SU-DHL-6 (cell line): ENCODE measurements around the gene MIEF1.

Experiments
- H2AFZ ChIP-seq: fragments of 200-600 bp; sonication (generic); 2 replicates; pipeline ENCODE4 v1.6.1; 2014; ENCODE audit warnings: low read depth, mild to moderate bottlenecking, moderate library complexity, mixed read lengths, antibody characterized with exemption, low read length; ENCODE audit not compliant: severe bottlenecking
- H3F3A ChIP-seq: fragments of 200-600 bp; shearing (Covaris generic); 2 replicates; pipeline ENCODE4 v1.6.0; 2016; ENCODE audit warnings: antibody characterized with exemption, mild to moderate bottlenecking; ENCODE audit not compliant: insufficient read depth
- H3K27ac ChIP-seq: fragments of 200-600 bp; sonication (generic); 2 replicates; pipeline ENCODE4 v1.5.1; 2016; ENCODE audit warnings: low read depth, mild to moderate bottlenecking, low read length, moderate library complexity, mixed read lengths
- H3K27me3 ChIP-seq: fragments of 200-600 bp; sonication (generic), shearing (Covaris generic); 2 replicates; pipeline ENCODE4 v1.6.0; 2014; ENCODE audit warnings: mild to moderate bottlenecking, low read length
- H3K36me3 ChIP-seq: fragments of 200-600 bp; sonication (generic); 2 replicates; pipeline ENCODE4 v1.6.1; 2014; ENCODE audit warnings: mild to moderate bottlenecking, low read length, mixed read lengths
- H3K4me2 ChIP-seq: fragments of 300-600, 200-600 bp; shearing (Covaris generic), sonication (generic); 2 replicates; pipeline ENCODE4 v1.6.0; 2014; ENCODE audit warnings: low read length, low read depth, mild to moderate bottlenecking; ENCODE audit not compliant: poor library complexity, severe bottlenecking
- H3K4me3 ChIP-seq: fragments of 200-600 bp; sonication (generic); 2 replicates; pipeline ENCODE4 v1.5.1; 2014; ENCODE audit warnings: antibody characterized with exemption, low read length, mild to moderate bottlenecking, mixed read lengths; ENCODE audit not compliant: insufficient read depth, poor library complexity, severe bottlenecking
- H3K79me2 ChIP-seq: fragments of 200-600 bp; sonication (generic); 2 replicates; pipeline ENCODE4 v1.6.1; 2014; ENCODE audit warnings: mild to moderate bottlenecking, low read length, moderate library complexity; ENCODE audit not compliant: insufficient read depth
- H3K9ac ChIP-seq: fragments of 200-600 bp; sonication (generic); 2 replicates; pipeline ENCODE4 v1.7.0; 2014; ENCODE audit warnings: mild to moderate bottlenecking, low read length
- H3K9me2 ChIP-seq: fragments of 200-600 bp; sonication (generic); replicated peaks from 2 replicates; pipeline ENCODE4 v1.6.1; 2014; ENCODE audit warnings: low read length; ENCODE audit not compliant: insufficient read depth
- H3K9me3 ChIP-seq: fragments of 200-600 bp; sonication (generic); 2 replicates; pipeline ENCODE4 v1.6.1; 2014; ENCODE audit warnings: low read length, mixed read lengths; ENCODE audit not compliant: insufficient read depth
- H4K20me1 ChIP-seq: fragments of 200-600 bp; sonication (generic); 2 replicates; pipeline ENCODE4 v1.6.1; 2014; ENCODE audit warnings: low read depth, mild to moderate bottlenecking, antibody characterized with exemption, low read length, moderate library complexity, mixed read lengths
- EZH2phosphoT487 ChIP-seq: fragments of 200-600 bp; sonication (generic), shearing (Covaris generic); conservative IDR thresholded peaks from 2 replicates; pipeline ENCODE4 v1.6.1; 2018; ENCODE audit warnings: mild to moderate bottlenecking, antibody characterized with exemption, low read length, moderate library complexity, mixed read lengths
- TF ChIP-seq, protein P1 (sequence below): fragments of 200-600 bp; sonication (generic); IDR thresholded peaks from one replicate; pipeline ENCODE4 v1.5.1; 2017; ENCODE audit warnings: antibody characterized with exemption, mild to moderate bottlenecking, low read length, moderate library complexity; ENCODE audit not compliant: insufficient read depth, poor library complexity, severe bottlenecking

MIEF1 gene

DNA sequence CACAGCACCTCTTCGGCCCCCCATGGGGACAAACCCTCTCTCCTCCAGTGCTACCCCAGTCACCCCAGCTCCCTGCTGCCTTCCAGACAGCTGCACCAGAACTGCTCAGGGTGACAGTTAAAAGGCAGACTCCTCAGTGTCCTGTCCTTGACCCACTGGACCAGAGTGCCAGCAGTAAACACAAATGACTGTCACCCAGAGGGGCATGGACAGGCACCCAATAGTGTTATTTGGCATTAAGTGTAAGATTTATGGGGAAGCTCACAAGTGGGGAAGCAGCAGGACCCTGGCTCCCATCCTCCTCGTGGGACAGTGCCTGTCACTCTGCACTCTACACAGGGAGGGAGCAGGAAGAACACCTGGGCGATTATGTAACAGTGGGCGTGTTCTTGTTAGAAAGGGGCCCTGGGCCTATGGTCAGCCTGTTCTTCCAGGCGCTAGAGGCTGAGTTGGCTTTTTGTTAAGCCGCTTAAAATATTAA, 25.4 kb downstream of the MIEF1 start:
- Histone ChIP-seq H3K9me3 (no peaks in the 10 kb centered on the region), H3F3A (peaks cover 75% of the 10 kb centered on the region), H2AFZ (no peak overlapping the region), H4K20me1 (no peaks in the 10 kb centered on the region; the same call in 1 of the 2 replicates), H3K4me2 (peak overlapping the region; percentile 67), H3K36me3 (peaks cover 5% of the 10 kb centered on the region; the same call in 1 of the 2 replicates), H3K4me3 (no peak overlapping the region), H3K27me3 (no peaks in the 10 kb centered on the region), H3K9me2 (no peaks in the 10 kb centered on the region), H3K9ac (peak overlapping the region; percentile 54; the same call in 1 of the 2 replicates), H3K79me2 (peaks cover 30% of the 10 kb centered on the region), H3K27ac (peak overlapping the region; percentile 93)
- TF ChIP-seq, protein P1, sequence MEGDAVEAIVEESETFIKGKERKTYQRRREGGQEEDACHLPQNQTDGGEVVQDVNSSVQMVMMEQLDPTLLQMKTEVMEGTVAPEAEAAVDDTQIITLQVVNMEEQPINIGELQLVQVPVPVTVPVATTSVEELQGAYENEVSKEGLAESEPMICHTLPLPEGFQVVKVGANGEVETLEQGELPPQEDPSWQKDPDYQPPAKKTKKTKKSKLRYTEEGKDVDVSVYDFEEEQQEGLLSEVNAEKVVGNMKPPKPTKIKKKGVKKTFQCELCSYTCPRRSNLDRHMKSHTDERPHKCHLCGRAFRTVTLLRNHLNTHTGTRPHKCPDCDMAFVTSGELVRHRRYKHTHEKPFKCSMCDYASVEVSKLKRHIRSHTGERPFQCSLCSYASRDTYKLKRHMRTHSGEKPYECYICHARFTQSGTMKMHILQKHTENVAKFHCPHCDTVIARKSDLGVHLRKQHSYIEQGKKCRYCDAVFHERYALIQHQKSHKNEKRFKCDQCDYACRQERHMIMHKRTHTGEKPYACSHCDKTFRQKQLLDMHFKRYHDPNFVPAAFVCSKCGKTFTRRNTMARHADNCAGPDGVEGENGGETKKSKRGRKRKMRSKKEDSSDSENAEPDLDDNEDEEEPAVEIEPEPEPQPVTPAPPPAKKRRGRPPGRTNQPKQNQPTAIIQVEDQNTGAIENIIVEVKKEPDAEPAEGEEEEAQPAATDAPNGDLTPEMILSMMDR, result no peak
- no peak for TF ChIP-seq EZH2phosphoT487

DNA sequence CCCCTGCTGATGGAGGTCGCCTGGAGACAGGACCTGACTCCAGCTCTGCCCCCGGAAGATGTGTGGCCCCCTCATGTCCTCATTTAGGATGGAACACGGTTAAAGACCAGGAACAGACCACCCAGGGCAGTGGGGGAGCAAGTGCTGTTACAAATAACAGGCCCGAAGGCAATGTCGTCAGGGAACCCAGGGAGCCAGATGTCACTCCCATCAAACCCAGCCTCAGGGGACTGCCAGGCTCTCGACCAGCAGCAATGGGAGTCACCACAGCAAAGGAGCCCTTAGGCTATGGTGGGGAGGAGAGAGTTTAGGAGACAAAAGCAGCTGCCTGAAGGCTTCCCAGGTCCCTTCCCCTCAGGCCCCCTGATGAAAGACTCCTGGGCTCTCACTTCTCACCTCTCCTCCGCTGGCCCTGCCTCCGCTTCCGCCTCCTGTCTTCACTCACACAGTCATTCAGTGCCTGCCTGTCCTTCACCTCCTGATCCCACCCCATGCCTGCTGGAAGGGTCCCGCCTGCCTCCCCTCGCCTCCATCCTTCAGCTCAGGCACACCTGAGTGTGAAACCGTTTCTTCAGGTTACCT, 26.1 kb downstream of the MIEF1 start:
- H2AFZ ChIP-seq, result no peak overlapping the region
- no peaks in the 10 kb centered on the region; the same call in 1 of the 2 replicates for H3K36me3 ChIP-seq
- H3K27ac ChIP-seq, result peak overlapping the region; percentile 93
- TF ChIP-seq, protein P1, result no peak
- no peak for TF ChIP-seq EZH2phosphoT487
- H3K9ac ChIP-seq, result peak overlapping the region; percentile 54
- H3K9me3 ChIP-seq, result no peaks in the 10 kb centered on the region
- no peak overlapping the region for H3K4me3 ChIP-seq
- peak overlapping the region; percentile 67 for H3K4me2 ChIP-seq
- peaks cover 68% of the 10 kb centered on the region for H3F3A ChIP-seq
- H3K79me2 ChIP-seq, result peaks cover 26% of the 10 kb centered on the region
- H3K27me3 ChIP-seq, result no peaks in the 10 kb centered on the region
- no peaks in the 10 kb centered on the region for H3K9me2 ChIP-seq
- H4K20me1 ChIP-seq, result no peaks in the 10 kb centered on the region; the same call in 1 of the 2 replicates

DNA sequence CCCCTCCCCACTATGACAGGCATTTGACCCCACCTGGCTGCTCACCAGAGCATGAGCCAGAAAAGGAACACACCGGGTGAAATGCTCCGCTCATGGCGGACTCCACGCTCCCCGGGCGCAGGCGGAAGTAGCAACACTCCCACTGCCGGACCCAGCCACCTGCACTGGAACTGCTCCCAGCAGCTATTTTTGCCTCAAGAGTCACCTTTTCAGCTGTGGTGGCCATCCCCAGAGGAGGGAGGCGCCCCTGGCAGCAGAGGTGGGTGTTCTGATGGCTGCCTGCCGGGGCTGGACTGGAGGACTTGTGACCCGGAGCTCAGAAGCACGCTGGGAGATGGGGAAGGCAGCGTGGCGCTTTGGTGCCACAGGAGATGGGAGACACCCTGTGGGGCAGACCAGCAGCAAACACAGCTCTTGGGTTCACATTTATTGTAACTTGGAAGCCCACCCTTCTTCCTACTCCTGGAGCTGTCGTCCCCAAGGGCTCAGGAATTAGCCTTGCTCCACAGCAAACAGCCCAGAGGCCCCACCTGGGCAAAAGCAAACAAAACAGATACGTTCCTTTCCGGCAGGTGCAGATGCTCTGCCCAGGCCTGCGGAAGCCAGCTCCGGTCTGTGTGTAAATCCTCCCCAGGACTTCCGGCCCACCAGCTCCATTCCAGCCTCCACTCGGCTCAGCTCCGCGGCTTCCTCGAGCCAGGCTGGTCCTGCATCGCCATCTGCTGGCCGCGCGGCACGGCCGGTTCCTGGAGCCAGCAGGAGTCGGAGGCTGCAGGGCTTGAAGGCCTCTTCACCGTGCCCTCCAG, 26.8 kb downstream of the MIEF1 start:
- TF ChIP-seq, protein P1, result peak; percentile 96
- TF ChIP-seq EZH2phosphoT487, result no peak
- H3K4me2 ChIP-seq, result peak overlapping the region; percentile 67
- no peak overlapping the region for H2AFZ ChIP-seq
- peaks cover 25% of the 10 kb centered on the region for H3K79me2 ChIP-seq
- no peaks in the 10 kb centered on the region; the same call in 1 of the 2 replicates for H4K20me1 ChIP-seq
- H3K9me3 ChIP-seq, result no peaks in the 10 kb centered on the region
- H3F3A ChIP-seq, result peaks cover 67% of the 10 kb centered on the region
- no peaks in the 10 kb centered on the region for H3K27me3 ChIP-seq
- no peaks in the 10 kb centered on the region for H3K9me2 ChIP-seq
- peak overlapping the region; percentile 41 for H3K4me3 ChIP-seq
- H3K9ac ChIP-seq, result peak overlapping the region; percentile 54
- peak overlapping the region; percentile 93 for H3K27ac ChIP-seq
- no peaks in the 10 kb centered on the region for H3K36me3 ChIP-seq
